Hepatocyte (in vitro differentiated cells): Measurements from ENCODE around the gene TBL1X.

ENCODE experiments used
- EZH2 ChIP-seq: fragments of 200-600 bp; sonication (generic); IDR thresholded peaks from 2 replicates; pipeline ENCODE4 v1.6.1; 2016; ENCODE audit warnings: antibody characterized with exemption, mild to moderate bottlenecking, borderline replicate concordance
- EZH2phosphoT487 ChIP-seq: fragments of 200-600 bp; sonication (generic); IDR thresholded peaks from one replicate; pipeline ENCODE4 v1.6.1; 2018; ENCODE audit warnings: antibody characterized with exemption, mild to moderate bottlenecking, low read depth, moderate library complexity; ENCODE audit not compliant: unreplicated experiment, severe bottlenecking
- TF ChIP-seq, protein P1 (sequence below): fragments of 200-600 bp; sonication (generic); IDR thresholded peaks from 2 replicates; pipeline ENCODE4 v1.5.1; 2016; ENCODE audit warnings: antibody characterized with exemption, mild to moderate bottlenecking; ENCODE audit not compliant: poor library complexity

DNA sequence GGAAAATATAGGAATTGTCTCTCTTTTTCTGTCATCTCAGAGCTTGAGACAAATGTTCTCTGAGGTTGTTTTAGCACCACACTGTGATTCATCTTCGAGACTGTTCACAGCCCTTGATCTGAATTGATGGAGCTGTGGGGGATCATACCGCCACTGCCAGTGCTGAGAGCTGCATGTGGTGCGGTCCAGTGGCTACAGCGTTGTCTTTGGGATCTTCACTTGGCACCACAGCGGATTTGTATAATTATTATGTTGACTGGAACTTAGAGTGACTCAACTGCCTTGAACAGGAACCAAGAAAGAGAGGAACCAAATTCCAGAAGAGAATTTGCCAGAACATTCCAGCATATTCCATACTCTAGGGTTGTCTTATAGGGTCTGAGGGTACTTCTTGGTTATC is 29.1 kb downstream of the TBL1X start:
- TF ChIP-seq, protein P1, sequence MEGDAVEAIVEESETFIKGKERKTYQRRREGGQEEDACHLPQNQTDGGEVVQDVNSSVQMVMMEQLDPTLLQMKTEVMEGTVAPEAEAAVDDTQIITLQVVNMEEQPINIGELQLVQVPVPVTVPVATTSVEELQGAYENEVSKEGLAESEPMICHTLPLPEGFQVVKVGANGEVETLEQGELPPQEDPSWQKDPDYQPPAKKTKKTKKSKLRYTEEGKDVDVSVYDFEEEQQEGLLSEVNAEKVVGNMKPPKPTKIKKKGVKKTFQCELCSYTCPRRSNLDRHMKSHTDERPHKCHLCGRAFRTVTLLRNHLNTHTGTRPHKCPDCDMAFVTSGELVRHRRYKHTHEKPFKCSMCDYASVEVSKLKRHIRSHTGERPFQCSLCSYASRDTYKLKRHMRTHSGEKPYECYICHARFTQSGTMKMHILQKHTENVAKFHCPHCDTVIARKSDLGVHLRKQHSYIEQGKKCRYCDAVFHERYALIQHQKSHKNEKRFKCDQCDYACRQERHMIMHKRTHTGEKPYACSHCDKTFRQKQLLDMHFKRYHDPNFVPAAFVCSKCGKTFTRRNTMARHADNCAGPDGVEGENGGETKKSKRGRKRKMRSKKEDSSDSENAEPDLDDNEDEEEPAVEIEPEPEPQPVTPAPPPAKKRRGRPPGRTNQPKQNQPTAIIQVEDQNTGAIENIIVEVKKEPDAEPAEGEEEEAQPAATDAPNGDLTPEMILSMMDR = no peak
- TF ChIP-seq EZH2 (no peak), EZH2phosphoT487 (no peak)
